Heart left ventricle (tissue), 16 donors: ENCODE measurements around the gene CTNND2. TPM values are rescaled to one million over a fixed set of nuclear protein-coding genes. Genes with fewer than 3 reads are reported as not detected.

Source experiments
- ATAC-seq, 4 donors: fragments of 200-7000 bp; cut with Tn5 transposase; one replicate each; pipeline ENCODE4 v1.9.1; 2020 to 2022; ENCODE audit warnings: moderate library complexity in 4 of 4, mild to moderate bottlenecking in 3 of 4, moderate number of reproducible peaks in 1 of 4
- DNase-seq, 5 donors: peaks; one replicate each; pipeline ENCODE4 v3.0.0-alpha.2; 2020
- H3K27ac ChIP-seq, 12 donors: fragments of 200-600 bp; sonication (generic) in 4 of 12; one replicate each; pipeline versions ENCODE4 v1.5.0 to v1.8.0; 2016 to 2022; ENCODE audit warnings: mild to moderate bottlenecking in 2 of 12
- H3K27me3 ChIP-seq, 9 donors: fragments of 200-600 bp; sonication (generic) in 2 of 9; one replicate each; pipeline versions ENCODE4 v1.5.1 to v1.8.0; 2016 to 2022; ENCODE audit warnings: mild to moderate bottlenecking in 3 of 9
- H3K36me3 ChIP-seq, 9 donors: fragments of 200-600 bp; sonication (generic) in 2 of 9; one replicate each; pipeline versions ENCODE4 v1.5.0 to v1.8.0; 2018 to 2022; ENCODE audit warnings: mild to moderate bottlenecking in 2 of 9
- H3K4me1 ChIP-seq, 12 donors: fragments of 200-600 bp; sonication (generic) in 4 of 12; one replicate each; pipeline versions ENCODE4 v1.5.0 to v1.8.0; 2016 to 2022; ENCODE audit warnings: mild to moderate bottlenecking in 3 of 12
- H3K4me3 ChIP-seq, 12 donors: fragments of 200-600 bp; sonication (generic) in 4 of 12; one replicate each; pipeline versions ENCODE4 v1.5.0 to v1.8.0; 2017 to 2022; ENCODE audit warnings: mild to moderate bottlenecking in 9 of 12, moderate library complexity in 4 of 12
- H3K9me3 ChIP-seq, 12 donors: fragments of 200-600 bp; sonication (generic) in 4 of 12; one replicate each; pipeline versions ENCODE4 v1.5.0 to v1.8.0; 2016 to 2022; ENCODE audit warnings: mild to moderate bottlenecking in 1 of 12
- POLR2A ChIP-seq, 2 donors: fragments of 450-650 bp; IDR thresholded peaks; one replicate each; pipeline ENCODE4 v1.6.1; 2017; ENCODE audit warnings: antibody characterized with exemption in 2 of 2, mild to moderate bottlenecking in 2 of 2, moderate library complexity in 2 of 2
- WGBS, 4 donors: extraction: QIAGEN DNeasy Blood & Tissue Kit in 2 of 4; methylation state at CpG; one replicate each; pipeline versions ENCODE4 v1.1.5 to v1.1.7; 2013 to 2018; 5-methylcytosine and 5-hydroxymethylcytosine counted together
- intact Hi-C, 10 donors: fragments of 100-400 bp; cut with DNase I; formaldehyde crosslinking; loops; one replicate each; pipeline versions ENCODE4 v1.11.1 to v1.14.2; 2022
- polyA plus RNA-seq, 2 donors: library from polyadenylated mRNA; stranded (reverse); fragments of 200-250 nt; gene quantifications; one replicate each; pipeline ENCODE4 v1.2.3, GENCODE V29; 2013
- total RNA-seq, 9 donors: library from RNA; depleted of rRNA in 2 of 9; stranded (reverse); fragments of >200 nt in 2 of 9; fragmentation: NEBNext Ultra II Directional in 3 of 9; extraction: Animal tissue kit (Norgen Biotek cat#: 25700) in 3 of 9; gene quantifications; one replicate each; pipeline versions ENCODE4 v1.1.0 to v1.2.4, GENCODE V29; 2016 to 2023
- TF ChIP-seq, protein P1 (sequence below), 12 donors: fragments of 200-600 bp; sonication (generic) in 4 of 12; IDR thresholded peaks; one replicate each; pipeline versions ENCODE4 v1.5.0 to v1.8.0; 2018 to 2022; ENCODE audit warnings: antibody characterized with exemption in 12 of 12, mild to moderate bottlenecking in 5 of 12
- donor health status: ischemic (EF 13 %, LVEDD 7.1; RV severe dilation, severe dysfunction).
- donor health status: healthy with polysubstance abuse.
- donor health status: DM: no; HTN: yes; CAD: no.
- donor health status: DM: no; HTN: no; CAD: no.
- donor health status: ischemic (EF 25% LVEDD 6.9; RV normal size, moderate dysfunction).
- donor health status: ischemic (EF 25% LVEDD 5.7; RV mildly dilated, moderate dysfunction).
- donor health status: healthy.
- donor health status: DM: yes; HTN: yes; CAD: no.
- donor health status: ischemic (EF 35%, LVEDD 5.7; RV mildly dilated, moderate dysfunction).
- donor health status: nonischemic (EF 11% LVEDD 7.7; RV severe dilation, severe dysfunction).
- donor health status: DM: yes; HTN: yes; CAD: no.
- donor health status: PGD.
- donor health status: ischemic (EF 29% LVEDD 5.4; RV normal size, mild dysfunction).
- donor health status: nonischemic (EF 23%, LVEDD 6.1; RV moderate dilation, normal function).

Gene CTNND2
- total and polyA plus RNA-seq, 11 donors: 4.0 to 36.8 (median 20.2) TPM

GRCh38 chr5:10964806-10965205 is 939.4 kb downstream of the CTNND2 start:
- Histone ChIP-seq H3K27ac (no peak overlapping the region), H3K36me3 (no peaks in the 10 kb centered on the region), H3K27me3 (no peaks in the 10 kb centered on the region), H3K9me3 (peaks cover 0 to under 1% (median 0%) of the 10 kb centered on the region in 12 donors), H3K4me1 (no peaks in the 10 kb centered on the region), H3K4me3 (no peak overlapping the region)
- TF ChIP-seq POLR2A (IDR thresholded peaks at IDR 0.05): no peak
- TF ChIP-seq, protein P1, sequence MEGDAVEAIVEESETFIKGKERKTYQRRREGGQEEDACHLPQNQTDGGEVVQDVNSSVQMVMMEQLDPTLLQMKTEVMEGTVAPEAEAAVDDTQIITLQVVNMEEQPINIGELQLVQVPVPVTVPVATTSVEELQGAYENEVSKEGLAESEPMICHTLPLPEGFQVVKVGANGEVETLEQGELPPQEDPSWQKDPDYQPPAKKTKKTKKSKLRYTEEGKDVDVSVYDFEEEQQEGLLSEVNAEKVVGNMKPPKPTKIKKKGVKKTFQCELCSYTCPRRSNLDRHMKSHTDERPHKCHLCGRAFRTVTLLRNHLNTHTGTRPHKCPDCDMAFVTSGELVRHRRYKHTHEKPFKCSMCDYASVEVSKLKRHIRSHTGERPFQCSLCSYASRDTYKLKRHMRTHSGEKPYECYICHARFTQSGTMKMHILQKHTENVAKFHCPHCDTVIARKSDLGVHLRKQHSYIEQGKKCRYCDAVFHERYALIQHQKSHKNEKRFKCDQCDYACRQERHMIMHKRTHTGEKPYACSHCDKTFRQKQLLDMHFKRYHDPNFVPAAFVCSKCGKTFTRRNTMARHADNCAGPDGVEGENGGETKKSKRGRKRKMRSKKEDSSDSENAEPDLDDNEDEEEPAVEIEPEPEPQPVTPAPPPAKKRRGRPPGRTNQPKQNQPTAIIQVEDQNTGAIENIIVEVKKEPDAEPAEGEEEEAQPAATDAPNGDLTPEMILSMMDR (IDR thresholded peaks at IDR 0.05): no peak
- DNase-seq (no peak), ATAC-seq (no peak)
- intact Hi-C loops: no loop called here
- WGBS, 4 donors: 49 to 62% (median 59%) methylated on average over 6 of the region's 6 CpGs

GRCh38 chr5:10958728-10959127 is 945.5 kb downstream of the CTNND2 start:
- ATAC-seq: no peak

GRCh38 chr5:10949856-10950630 is 954.2 kb downstream of the CTNND2 start:
- no peak for DNase-seq
- H3K4me3 ChIP-seq: no peak overlapping the region
- H3K36me3 ChIP-seq: no peaks in the 10 kb centered on the region
- ATAC-seq: no peak
- H3K27ac ChIP-seq: no peak overlapping the region
- no peak for TF ChIP-seq POLR2A (IDR thresholded peaks at IDR 0.05)
- TF ChIP-seq, protein P1 (IDR thresholded peaks at IDR 0.05): no peak
- no peaks in the 10 kb centered on the region for H3K9me3 ChIP-seq
- no peaks in the 10 kb centered on the region for H3K4me1 ChIP-seq
- H3K27me3 ChIP-seq: no peaks in the 10 kb centered on the region
- intact Hi-C loops: no loop called here
- WGBS, 4 donors: 72 to 90% (median 86%) methylated on average over 5 of the region's 5 CpGs

More at GRCh38 chr5:10958728-10959127, 945.5 kb downstream of the CTNND2 start:
- H3K9me3 ChIP-seq: peaks cover 0 to 21% (median 10%) of the 10 kb centered on the region in 12 donors
- H3K27me3 ChIP-seq: no peaks in the 10 kb centered on the region
- H3K36me3 ChIP-seq: no peaks in the 10 kb centered on the region
- H3K4me1 ChIP-seq: no peaks in the 10 kb centered on the region
- no peak overlapping the region for H3K27ac ChIP-seq
- intact Hi-C loops: no loop called here
- no peak overlapping the region for H3K4me3 ChIP-seq
- no peak for DNase-seq
- TF ChIP-seq, protein P1 (IDR thresholded peaks at IDR 0.05): no peak
- no peak for TF ChIP-seq POLR2A (IDR thresholded peaks at IDR 0.05)

- H3K36me3 ChIP-seq: no peaks in the 10 kb centered on the region
- H3K27ac ChIP-seq: no peak overlapping the region
- no peaks in the 10 kb centered on the region for H3K4me1 ChIP-seq
- WGBS, 4 donors: 54 to 69% (median 62%) methylated on average over 4 of the region's 4 CpGs
- ATAC-seq: no peak
- H3K9me3 ChIP-seq: no peaks in the 10 kb centered on the region
- DNase-seq: no peak
- TF ChIP-seq, protein P1 (IDR thresholded peaks at IDR 0.05): no peak
- no peak for TF ChIP-seq POLR2A (IDR thresholded peaks at IDR 0.05)
- no peaks in the 10 kb centered on the region for H3K27me3 ChIP-seq
- H3K4me3 ChIP-seq: no peak overlapping the region
- intact Hi-C loops: no loop called here
Measured at GRCh38 chr5:10946050-10946449, 958.2 kb downstream of the CTNND2 start.
